A172 (cell line): Measurements from ENCODE around the gene ARPC4. TPM values are rescaled to one million over a fixed set of nuclear protein-coding genes. Genes with fewer than 3 reads are reported as not detected.
A peak's percentile ranks its signal among the peaks of the same experiment; 100 is the strongest.

Experiments used
- DNase-seq: peaks from one replicate; pipeline ENCODE4 v3.0.0-alpha.2; 2015; ENCODE audit warnings: low spot score
- total RNA-seq: library from RNA; depleted of rRNA; stranded (reverse); fragments of >200 nt; shearing (Covaris generic); gene quantifications from 2 replicates; pipeline ENCODE4 v1.2.3, GENCODE V29; 2014; rRNA removed

Gene ARPC4
- 196 and 274 TPM in 2 replicates for total RNA-seq

DNA sequence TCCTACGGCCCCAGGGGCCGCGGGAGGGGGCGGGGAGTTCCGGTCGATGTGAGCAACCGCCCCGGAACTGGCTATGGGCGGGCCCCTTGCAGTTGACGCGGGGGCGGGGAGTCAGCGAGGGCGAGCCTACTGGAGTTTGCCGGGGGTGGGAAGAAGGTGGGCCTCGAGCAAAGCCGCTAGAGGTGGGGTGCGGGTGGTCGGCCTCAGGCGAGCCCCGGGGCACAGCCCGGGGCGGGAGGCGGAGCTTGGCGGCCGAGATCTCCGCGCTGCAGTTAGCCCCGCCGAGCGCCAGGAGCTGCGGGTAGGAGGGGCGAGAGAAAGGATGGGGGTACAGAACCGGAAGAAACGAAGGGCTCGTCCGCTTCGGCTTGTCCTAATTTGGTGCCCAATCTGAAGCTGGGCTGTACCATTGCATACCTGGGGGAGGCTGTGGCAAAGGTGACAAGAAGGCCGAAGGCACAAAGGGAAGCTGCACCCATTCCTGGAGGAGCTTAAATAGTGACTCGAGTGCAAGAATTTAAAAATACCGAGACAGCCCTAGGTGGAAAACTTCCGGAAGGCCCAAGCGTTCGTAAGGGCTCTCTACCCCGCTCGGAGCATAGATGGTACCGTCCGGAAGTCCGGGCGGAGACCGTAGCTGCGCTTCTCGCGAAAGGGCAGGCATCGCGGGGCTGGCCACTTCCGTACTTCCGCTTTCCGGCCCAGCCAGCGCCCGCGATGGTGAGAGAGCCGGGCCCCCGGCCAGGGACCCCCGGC lies at the start of gene ARPC4, which contains the start of gene TADA3:
Gene ARPC4, plus strand, starts transcription at position 678 of the 756 bp plus-strand sequence. Its CDS starts 40 bp downstream, at position 718.
Gene TADA3, minus strand, starts transcription at position 69 of the 756 bp plus-strand sequence. CDS start 1,007 bp downstream, outside the sequence.
- DNase-seq = peak; percentile 96

DNA sequence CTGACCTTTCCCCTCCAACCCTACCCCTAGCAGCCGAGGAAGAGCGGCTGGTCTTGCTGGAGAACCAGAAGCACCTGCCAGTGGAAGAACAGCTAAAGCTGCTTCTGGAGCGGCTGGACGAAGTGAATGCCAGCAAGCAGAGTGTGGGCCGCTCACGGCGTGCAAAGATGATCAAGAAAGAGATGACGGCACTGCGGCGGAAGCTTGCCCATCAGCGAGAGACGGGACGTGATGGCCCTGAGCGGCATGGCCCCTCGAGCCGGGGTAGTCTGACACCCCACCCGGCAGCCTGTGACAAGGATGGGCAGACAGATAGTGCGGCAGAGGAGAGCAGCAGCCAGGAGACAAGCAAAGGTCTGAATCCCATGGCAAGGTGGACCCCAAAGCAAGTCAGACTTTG lies 49.3 kb upstream of the ARPC4 start:
- DNase-seq = no peak

DNA sequence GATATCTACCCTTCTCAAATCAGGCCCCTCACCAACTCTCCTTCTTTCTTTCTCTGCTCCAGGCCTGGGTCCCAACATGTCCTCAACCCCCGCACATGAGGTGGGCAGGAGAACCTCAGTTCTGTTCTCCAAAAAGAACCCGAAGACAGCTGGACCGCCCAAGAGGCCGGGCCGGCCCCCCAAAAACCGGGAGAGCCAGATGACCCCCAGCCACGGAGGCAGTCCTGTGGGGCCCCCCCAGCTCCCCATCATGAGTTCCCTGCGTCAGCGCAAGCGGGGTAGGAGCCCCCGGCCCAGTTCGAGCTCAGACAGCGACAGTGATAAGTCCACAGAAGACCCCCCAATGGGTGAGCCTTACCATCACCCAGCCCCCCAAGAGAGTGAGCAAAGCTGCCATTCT lies 48.7 kb upstream of the ARPC4 start:
- DNase-seq = no peak

DNA sequence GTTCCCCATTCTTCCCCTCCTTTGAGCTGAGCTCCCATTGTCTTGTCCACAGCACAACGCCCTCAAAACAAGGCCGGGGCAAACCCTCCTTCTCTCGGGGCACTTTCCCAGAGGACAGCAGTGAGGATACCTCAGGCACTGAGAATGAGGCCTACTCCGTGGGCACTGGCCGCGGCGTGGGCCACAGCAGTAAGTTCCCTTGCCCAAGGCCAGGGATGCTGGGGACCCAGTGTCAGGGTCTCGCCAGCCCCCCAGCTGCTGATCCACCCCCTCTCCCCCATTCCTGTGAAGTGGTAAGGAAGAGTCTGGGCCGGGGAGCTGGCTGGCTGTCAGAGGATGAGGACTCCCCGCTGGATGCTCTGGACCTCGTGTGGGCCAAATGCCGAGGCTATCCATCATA lies 47.4 kb upstream of the ARPC4 start:
- no peak for DNase-seq

DNA sequence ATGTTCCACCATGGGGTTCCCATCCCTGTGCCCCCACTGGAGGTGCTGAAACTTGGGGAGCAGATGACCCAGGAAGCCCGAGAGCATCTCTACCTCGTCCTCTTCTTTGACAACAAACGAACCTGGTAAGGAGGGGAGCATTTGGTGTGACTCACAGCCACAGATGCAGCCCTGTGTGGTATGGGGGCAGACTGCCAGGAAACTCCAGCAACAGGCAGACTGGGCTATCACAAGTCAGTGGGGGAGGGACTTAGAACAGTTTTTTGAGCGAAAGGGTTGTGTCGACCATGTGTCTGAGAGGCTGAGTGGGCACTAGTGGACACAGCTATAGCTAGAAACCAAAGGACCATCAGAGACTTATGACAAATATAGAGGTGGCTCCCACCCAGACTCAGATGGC lies 46.6 kb upstream of the ARPC4 start:
- DNase-seq = peak; percentile 94

DNA sequence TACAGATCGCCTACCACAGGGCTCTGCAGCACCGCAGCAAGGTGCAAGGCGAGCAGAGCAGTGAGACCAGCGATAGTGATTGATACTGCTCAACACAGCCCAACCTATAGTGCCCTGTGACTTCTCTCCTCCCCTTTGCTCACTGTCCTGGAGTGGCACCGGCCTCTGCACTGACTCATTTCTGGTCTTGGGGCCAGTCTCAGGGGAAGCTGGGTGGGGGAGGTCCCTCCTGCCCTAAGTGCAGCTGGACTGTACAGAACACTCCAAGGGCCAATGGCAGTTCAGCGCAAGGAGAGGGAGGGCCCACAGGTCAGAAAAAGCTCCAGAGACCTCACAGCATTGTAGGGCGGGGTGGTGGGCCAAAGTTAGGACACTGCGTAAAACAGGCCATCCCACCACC lies 45.6 kb upstream of the ARPC4 start:
- peak; percentile 91 for DNase-seq

DNA sequence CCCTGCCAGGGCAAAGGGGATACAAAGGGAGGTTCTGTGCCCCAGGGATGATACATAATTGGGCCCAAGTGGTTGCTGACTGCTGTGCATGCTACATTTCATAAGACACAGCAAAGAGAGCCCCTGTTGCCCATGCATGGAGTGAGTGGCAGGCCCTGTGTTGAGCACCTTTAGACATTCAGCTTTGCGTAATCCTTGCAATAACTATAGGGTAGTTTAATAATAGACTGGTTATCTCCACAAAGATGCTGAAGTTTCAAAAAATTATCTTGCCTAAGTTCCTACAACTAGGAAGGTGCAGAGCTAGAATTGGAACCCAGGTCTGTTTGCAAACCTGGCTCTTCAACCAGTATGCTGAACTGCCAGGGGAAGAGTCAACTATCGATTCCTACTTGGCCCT lies 44.9 kb upstream of the ARPC4 start:
- DNase-seq = no peak

DNA sequence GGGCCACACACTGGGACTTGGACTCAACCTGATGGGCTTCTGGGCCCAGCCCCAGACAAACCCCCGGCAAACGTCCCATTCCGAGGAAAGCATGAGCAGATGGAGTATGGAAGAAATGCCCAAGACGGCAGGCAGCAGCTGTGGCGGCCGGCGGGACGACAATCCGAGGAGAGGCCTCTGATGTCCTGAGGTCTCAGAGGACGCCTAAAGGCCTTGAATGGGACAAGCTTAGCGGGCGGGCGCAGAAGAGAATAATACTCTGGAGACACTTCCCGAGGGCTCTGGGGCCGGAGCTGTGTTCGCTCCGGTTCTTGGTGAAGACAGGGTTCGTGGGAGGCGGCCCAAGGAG lies 43.6 kb upstream of the ARPC4 start:
- no peak for DNase-seq

DNA sequence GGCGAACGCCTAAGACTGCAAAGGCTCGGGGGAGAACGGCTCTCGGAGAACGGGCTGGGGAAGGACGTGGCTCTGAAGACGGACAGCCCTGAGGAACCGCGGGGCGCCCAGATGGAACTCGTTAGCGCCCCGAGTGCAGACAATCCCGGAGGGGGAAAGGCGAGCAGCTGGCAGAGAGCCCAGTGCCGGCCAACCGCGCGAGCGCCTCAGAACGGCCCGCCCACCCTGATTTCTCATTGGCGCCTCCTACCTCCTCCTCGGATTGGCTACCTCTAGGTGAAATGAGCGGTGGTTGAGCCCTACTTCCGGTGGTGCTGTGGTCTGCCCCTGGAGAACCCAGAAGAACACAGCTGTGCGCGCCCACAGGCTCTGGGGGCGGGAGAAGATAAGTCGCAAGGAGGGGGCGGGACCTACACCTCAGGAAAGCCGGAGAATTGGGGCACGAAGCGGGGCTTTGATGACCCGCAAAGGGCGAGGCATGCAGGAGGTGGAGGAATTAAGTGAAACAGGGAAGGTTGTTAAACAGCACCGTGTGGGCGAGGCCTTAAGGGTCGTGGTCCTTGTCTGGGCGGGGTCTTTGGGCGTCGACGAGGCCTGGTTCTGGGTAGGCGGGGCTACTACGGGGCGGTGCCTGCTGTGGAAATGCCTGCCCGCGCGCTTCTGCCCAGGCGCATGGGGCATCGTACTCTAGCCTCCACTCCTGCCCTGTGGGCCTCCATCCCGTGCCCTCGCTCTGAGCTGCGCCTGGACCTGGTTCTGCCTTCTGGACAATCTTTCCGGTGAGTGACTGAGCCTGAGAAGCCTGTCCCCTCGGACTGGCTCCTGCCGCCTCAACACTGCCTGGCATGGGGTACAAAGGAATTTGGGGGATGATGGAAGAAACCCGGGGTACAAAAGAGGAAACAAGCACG lies 43.0 kb upstream of the ARPC4 start, which contains the start of gene OGG1:
Gene OGG1, plus strand, starts transcription at position 308 of the 911 bp plus-strand sequence. Its CDS starts 335 bp downstream, at position 643.
- DNase-seq = peak; percentile 99

DNA sequence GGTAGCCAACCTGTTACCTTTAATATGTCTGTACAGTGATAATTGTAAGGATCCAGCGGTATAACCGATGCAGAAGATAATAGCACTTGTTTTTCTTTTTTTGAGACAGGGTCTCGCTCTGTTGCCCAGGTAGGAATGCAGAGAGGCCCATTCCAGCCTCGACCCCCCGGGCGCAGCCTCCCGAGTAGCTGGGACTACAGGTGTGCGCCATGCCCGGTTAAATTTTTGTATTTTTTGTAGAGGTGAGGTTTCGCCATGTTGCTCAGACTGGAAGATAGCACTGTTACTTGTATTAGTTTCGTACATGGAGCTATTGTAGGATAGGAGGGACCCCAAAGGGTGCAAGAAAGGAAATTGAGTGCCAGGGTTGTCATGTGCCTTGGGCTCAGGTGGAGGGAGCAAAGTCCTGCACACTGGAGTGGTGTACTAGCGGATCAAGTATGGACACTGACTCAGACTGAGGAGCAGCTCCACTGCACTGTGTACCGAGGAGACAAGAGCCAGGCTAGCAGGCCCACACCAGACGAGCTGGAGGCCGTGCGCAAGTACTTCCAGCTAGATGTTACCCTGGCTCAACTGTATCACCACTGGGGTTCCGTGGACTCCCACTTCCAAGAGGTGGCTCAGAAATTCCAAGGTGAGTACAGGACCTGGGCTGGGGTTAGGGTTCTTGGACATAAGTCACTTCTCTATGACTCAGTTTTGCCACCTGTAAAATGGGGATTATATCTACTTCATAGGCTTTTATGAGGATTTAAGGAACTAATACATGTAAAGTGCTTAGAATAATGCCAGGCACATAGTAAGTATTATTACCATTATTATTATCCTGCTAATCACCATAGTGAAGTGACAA lies 42.1 kb upstream of the ARPC4 start:
- no peak for DNase-seq

DNA sequence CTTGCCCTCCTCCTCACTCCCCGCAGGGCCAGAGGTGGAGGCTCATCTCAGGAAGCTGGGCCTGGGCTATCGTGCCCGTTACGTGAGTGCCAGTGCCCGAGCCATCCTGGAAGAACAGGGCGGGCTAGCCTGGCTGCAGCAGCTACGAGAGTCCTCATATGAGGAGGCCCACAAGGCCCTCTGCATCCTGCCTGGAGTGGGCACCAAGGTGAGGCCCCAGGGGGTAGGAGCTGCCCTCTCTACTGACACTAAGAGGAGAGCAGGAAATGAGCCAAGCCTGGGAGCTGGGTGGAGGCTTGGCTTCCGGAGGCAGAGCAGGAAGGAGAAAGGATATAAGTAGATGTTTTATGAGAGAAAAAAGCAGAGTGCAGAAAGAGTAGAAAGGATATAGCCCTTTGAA lies 38.2 kb upstream of the ARPC4 start:
- no peak for DNase-seq

DNA sequence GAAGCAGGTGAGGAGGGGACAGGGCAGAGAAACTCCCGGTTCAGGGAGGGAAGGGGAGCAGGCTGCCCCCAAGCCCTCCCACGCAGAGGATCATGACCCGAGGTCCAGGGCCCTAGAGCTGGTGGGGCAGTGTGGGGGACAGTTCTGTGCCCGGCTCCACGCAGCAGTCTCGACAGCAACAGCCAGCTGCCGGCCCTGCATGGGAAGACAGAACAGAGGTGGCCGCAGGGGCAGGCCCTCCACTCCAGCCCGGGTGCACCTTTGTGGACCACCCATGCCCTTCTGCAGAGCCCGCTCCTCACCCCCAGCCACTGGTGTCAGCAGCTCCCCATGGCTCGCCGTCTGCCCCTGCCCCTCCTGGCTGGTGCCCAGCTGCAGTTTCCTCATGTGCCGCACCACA lies 35.5 kb upstream of the ARPC4 start:
- DNase-seq = no peak

DNA sequence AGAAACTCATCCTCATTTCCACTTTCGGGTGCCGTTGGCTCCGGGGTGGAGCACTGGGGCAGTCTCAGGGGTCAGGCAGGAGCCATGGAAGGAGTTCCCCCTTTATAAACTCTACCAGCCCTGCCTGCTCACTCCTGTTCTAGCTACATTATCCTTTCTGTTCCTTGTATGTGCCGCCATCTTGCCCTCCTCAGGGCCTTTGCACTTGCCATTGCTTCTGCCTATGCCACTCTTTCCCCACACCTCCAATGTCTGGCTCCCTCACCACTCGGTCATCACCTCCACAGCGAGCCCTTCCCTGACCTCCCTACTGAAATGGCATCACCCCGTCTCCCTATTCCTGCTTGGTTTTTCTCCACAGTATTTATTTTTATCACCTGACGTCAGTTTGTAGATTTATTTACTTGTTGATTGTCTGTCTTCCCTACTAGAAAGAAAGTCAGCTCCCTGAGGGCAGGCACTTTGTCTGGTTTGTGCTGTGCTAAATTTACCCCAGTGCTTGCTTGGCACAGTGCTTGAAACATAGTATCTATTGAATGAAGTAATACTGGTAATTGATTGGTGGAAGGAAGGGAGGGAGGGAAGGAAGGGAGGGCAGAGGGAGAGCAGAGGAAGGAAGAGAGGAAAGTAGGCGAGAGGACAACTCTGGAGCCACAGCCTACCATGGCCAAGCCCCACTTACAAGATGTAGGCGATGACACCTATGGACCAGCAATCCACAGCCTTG lies 31.9 kb upstream of the ARPC4 start:
- DNase-seq = no peak

DNA sequence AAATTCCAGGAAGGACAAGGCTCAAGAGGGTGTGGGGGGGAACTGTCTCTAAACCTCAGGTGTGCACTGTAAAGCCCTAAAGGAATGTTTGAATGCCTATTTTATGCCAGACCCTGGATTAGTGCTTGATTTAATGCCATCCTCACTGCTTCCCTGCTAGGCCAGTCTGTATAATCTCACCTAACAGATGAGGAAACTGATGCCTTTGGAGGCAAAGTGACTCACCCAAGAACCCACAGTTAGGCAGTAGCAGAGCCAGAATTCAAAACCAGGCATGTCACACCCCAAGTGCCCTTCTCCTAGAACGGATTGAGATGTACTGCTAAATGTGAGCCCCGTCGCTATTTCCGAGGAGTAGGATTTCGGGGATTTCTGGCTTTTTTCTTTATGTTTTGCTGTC lies 31.0 kb upstream of the ARPC4 start:
- no peak for DNase-seq

DNA sequence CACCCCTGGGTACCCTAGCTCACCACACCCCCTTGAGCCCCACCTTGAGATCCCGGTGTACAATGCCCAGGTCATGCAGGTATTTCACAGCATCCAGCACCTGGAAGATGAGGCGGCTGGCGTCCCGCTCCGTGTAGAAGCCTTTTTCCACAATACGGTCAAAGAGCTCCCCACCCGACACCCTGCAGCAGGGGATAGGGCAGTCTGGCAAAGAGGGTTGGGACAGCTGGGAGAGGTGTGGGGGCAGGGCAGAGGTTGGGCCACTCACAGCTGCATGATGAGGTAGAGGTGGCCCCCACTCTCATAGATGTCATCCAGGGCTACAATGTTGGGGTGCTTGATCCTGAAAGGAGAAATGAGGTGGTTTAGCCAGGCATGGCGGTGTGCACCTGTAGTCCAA lies 30.0 kb upstream of the ARPC4 start:
- no peak for DNase-seq

DNA sequence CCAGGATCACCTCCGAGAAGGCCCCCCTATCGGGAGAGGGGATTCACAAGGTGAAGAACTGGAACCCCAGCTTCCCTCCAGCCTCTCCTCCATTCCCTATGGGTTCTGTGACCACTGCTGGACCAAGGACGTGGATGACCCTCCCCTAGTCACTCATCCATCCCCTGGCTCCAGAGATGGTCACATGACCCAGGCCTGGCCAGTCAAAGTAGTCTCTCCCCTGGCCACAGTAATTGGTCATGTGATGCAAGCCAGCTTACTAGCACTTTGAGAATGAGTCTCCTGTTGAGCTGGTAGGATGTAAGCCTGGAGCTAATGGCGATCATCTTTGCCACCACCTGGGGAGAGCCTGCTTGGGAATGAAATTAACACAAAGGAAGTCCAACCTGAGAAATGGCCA lies 27.0 kb upstream of the ARPC4 start:
- DNase-seq = peak; percentile 34

DNA sequence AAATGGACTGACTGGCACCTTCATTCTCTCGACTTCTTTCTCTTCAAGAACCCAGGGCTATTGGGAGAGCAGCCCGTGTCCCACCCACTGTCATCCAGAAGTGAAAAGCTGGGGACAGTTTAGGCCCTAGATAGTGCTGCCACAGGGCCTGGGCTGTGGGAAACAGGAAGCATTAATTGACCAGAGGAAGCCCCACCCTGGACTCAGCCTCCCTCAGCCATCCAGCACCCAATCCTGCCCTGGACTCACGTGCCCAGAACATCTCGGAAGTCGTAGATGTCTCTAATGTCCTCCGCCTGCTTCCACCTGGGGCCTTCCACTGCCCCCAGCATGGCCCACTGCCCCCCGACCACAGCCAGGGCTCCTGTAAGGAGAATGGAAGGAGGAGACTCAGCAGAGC lies 25.5 kb upstream of the ARPC4 start:
- no peak for DNase-seq

DNA sequence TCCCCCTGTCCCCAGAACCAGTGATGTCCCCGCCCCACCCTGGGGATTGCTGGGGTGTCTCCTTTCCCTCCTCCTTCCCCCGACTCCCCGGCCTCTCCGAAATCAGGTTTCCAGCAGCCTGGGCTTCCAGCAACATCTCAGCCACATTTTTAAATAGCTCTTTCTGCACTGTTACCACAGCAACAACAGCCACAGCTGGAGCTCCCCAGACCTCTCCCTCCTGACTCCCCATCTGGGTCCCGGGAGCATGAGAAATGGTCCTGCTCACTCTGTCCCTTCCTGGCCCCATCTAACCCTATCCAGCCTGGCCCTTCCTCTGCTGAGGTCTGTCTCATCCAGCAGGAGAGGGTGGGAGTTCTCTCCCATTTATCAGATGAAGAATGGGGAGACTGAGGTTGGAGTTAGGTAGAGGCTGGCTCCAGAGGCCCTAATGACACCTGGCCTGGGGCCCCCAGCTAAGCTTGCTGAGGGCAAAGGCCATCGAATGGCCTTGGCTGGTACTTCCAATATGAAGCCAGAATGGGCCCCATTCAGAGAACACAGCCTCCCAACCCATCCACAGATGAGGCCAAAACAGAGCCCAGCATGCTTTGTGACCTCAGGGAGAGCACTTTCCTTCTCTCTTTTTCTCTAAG lies 24.6 kb upstream of the ARPC4 start:
- DNase-seq = no peak

DNA sequence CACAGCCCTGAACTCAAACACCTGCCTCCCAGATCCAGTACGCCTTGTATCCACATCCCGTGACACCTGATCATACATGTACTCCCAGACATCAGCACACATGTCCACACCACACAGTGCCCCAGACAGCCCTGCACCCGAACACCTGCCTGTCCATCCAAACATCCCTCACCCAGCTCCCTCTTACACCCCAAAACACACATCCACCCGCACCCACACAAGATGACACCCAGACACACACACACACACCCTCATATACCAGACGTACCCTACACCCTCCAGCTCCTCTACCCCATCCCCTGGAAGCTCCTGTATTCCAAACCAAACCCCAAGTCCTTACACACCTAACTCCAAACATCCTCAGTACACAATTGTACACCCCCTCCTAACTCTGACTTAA lies 23.9 kb upstream of the ARPC4 start:
- DNase-seq = no peak

DNA sequence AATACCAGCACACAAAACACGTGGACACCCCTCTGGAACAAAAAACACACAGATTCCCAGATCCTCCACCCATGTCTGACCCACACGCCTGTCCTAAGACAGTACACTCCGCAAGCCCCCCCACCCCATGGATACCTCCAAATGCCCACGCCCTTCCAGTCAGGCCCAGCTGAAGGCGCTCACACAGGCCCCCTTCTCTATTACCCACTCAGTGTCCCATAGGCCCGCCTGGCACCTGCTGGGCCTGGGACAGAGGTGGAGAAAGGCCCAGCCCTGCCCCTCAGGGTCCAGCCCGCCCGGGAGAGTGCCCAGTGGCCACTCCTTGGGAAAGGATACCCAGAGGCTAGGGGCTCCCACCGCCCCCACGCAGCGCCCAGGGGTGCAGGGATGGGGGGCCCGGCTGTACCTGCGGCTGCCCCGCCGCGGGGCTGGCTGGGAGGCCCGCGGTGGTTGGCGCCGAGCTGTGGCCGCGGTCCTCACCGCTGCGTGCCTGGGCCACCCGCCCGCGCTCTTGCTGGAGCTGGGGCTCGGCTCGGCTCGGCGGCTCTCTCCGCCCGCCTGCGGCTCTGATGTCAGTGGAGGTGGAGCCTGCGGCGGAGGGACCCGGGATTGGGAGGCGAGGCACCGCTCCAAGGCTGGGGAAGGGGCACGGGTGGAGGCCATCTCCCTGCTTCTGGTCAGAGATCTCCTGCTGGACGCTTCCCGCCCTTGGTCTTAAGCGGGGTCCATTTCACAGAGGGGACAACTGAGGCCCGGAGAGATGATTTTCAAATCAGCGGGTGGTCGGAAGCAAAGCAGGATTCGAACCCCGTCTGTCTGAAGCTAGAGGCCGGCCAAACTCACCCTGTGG lies 23.2 kb upstream of the ARPC4 start, which contains the start of gene CAMK1:
Gene CAMK1, minus strand, starts transcription at position 522 of the 850 bp plus-strand sequence. CDS start 2,198 bp downstream, outside the sequence.
- peak; percentile 35 for DNase-seq
